Stimulated activated memory B cell treated with anti-CD40 and anti-IgM and Interleukin-4, amounts not matched to agents 10 μg/mL and 1 μg/mL and 100 μg/mL, for 72 hours (primary cell): ENCODE results near the gene RPL26.

Experiments used
- ATAC-seq: fragments of 150-1000 bp; cut with Tn5 transposase; 2 replicates; pipeline ENCODE4 v1.10.0; 2021
- H3K27ac Mint-ChIP-seq: one replicate; pipeline ENCODE4 v1.8.0; 2022; ENCODE audit warnings: mild to moderate bottlenecking, mixed read lengths
- H3K27me3 Mint-ChIP-seq: one replicate; pipeline ENCODE4 v1.8.0; 2022; ENCODE audit warnings: mixed read lengths
- H3K36me3 Mint-ChIP-seq: one replicate; pipeline ENCODE4 v1.8.0; 2022; ENCODE audit warnings: mixed read lengths
- H3K4me1 Mint-ChIP-seq: one replicate; pipeline ENCODE4 v1.8.0; 2022; ENCODE audit warnings: mixed read lengths
- H3K4me3 Mint-ChIP-seq: one replicate; pipeline ENCODE4 v1.8.0; 2022; ENCODE audit warnings: mild to moderate bottlenecking, moderate library complexity, mixed read lengths
- H3K9me3 Mint-ChIP-seq: one replicate; pipeline ENCODE4 v1.8.0; 2022; ENCODE audit warnings: mixed read lengths

Gene RPL26

GRCh38 chr17:8332688-8333087 lies 50.3 kb downstream of the RPL26 start:
- Mint-ChIP-seq H3K4me3 (no peak overlapping the region), H3K9me3 (no peaks in the 10 kb centered on the region), H3K36me3 (no peaks in the 10 kb centered on the region), H3K27me3 (peaks cover 47% of the 10 kb centered on the region), H3K4me1 (peaks cover 3% of the 10 kb centered on the region), H3K27ac (no peak overlapping the region)
- no peak for ATAC-seq

DNA sequence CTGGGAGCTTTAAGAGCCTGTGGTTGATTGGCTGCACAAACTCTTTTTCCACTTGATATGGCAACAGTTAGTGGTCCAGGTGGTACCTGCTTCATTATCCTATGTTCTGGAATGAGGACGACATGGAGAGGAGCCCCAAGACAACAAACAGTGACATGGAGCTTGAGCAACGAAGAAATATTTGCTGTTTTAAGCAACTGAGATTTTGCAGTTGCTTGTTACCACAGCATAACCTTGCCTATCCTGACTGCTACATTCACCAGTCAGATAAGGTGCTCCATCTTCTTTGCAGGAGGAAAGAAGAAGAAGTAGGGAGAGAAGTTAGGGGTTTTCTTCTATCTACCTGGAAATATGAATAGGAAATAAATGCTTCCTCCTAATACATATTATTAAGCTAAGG lies 50.9 kb downstream of the RPL26 start:
- Mint-ChIP-seq H3K36me3 (no peaks in the 10 kb centered on the region), H3K27ac (no peak overlapping the region), H3K4me3 (no peak overlapping the region)

More for the DNA sequence above, 50.9 kb downstream of the RPL26 start:
- ATAC-seq, result no peak
- H3K27me3 Mint-ChIP-seq, result peaks cover 52% of the 10 kb centered on the region
- H3K4me1 Mint-ChIP-seq, result peaks cover 3% of the 10 kb centered on the region
- no peaks in the 10 kb centered on the region for H3K9me3 Mint-ChIP-seq
